ENCODE data around the gene SSTR5.

- TF ChIP-seq SUZ12 (IDR thresholded peaks at IDR 0.05; ENCODE audit: extremely low read depth, insufficient read depth, insufficient read length) (no peak), YY1 (IDR thresholded peaks at IDR 0.05; ENCODE audit: insufficient read depth, insufficient read length) (no peak), ZNF274 (IDR thresholded peaks at IDR 0.05; ENCODE audit: low read depth, low read length) (no peak)
Measured at GRCh38 chr16:1053121-1053521, 19.4 kb upstream of the SSTR5 start.
